ENCODE data around the gene PACS2. TPM values are rescaled to one million over a fixed set of nuclear protein-coding genes. Genes with fewer than 3 reads are reported as not detected.

PACS2 gene
- total RNA-seq, 1 donor from 2014 or later: 66.8 TPM

DNA sequence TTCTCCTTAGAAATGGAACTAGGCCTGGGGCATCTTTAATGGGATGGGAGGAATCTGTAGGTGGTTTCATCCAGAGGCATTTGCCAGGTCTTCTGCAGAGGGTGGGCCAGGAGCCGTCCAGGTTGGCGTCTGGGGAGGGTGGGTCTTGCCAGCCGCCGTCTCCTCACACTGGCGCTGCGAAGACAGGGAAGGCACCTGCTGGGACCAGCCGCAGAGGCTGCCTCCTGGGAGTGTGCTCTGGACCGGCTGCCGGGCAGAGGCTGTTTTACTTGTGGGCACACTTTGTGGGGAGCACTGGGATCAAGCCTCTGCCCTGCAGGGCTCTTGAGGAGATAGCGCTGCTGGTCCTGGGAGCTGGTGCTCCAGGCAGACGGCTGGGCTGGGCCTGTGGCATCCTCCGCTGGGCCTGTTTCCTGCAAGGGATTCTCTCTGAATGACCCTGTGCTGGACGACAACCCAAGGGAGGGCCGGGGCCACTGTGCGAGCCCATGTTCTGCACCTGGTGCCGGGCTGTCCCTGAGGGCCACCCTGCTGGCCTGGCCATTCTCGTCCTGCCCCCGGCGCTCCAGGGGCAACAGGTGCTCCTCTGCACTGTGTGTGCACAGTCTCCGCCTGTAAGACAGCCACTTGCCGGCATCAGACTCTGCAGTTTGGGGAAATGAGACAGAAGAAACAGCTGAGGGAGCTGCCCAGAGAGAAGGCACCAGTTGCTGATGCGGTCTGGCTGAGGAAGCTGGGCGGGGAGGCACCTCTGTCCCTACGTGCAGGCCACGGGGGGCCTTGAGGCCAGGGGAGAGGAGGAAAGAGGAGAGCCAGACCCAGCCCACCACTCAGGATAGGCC is 73.8 kb downstream of the PACS2 start:
- ATAC-seq (ENCODE audit: poor library complexity) (peak; percentile 32), DNase-seq (peak; percentile 61)
- intact Hi-C loops (cut with DNase I): no loop called here

GRCh38 chr14:105388976-105389375 is 74.4 kb downstream of the PACS2 start:
- intact Hi-C loops (cut with DNase I): no loop called here
- ATAC-seq (ENCODE audit: poor library complexity) (no peak), DNase-seq (no peak)

GRCh38 chr14:105389534-105389933 is 75.0 kb downstream of the PACS2 start:
- DNase-seq (peak; percentile 47), ATAC-seq (ENCODE audit: poor library complexity) (peak; percentile 5)
- intact Hi-C loops (cut with DNase I): no loop called here

- peak; percentile 65 for DNase-seq
- peak; percentile 26 for ATAC-seq (ENCODE audit: poor library complexity)
- intact Hi-C loops (cut with DNase I): no loop called here
Observed at GRCh38 chr14:105389976-105390848, 75.7 kb downstream of the PACS2 start.

DNA sequence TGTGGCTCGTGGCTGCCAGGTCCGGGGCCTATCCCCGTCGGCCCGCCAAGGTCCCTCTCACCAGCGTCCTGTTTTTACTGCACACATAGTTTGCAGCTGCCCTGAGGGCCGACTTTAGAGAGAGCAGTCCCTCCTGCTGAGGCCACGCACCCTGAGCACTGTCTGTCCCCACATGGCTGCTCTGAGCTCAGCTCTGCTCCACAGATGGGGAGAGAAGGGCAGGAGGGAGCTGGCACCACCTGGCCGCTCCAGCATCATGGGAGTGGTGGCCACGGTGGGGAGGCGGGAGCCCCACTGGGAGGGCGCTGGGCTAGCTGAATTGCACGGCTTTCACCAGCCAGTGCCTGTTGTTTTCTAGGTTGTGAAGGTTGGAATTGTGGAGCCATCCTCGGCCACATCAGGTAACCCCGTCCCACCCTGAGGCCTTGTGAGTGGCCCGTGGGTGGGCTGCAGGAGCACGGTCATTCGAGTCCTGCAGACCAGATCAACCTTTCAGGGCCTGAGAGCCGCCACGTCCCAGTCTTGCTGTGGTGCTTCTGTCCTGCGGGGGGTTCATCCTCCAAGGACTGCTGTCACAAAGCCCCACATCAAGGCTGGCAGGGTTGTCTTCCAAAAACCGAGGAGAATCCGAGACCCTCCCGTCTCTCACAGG is 76.4 kb downstream of the PACS2 start:
- intact Hi-C loops (cut with DNase I): no loop called here
- ATAC-seq (ENCODE audit: poor library complexity) (no peak), DNase-seq (peak; percentile 17)

DNA sequence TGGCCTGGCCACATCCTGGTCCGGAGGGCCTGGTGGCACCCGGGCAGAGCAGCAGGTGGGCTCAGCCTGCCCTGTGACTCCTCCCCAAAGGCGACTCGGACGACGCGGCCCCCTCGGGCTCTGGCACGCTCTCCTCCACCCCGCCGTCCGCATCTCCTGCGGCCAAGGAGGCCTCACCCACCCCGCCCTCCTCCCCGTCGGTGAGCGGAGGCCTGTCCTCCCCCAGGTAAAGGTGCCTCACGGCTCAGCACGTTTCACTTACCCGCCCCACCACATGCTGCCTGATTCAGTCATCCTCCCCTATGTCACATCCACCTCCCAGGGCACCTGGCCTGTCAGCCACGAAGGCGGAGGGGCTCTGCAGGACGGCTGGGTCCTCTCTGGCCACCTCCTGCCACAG is 77.0 kb downstream of the PACS2 start:
- ATAC-seq (ENCODE audit: poor library complexity): no peak
- intact Hi-C loops (cut with DNase I): no loop called here
- DNase-seq: peak; percentile 16

- DNase-seq: peak; percentile 30
- intact Hi-C loops (cut with DNase I): no loop called here
- no peak for ATAC-seq (ENCODE audit: poor library complexity)
Observed at GRCh38 chr14:105392131-105393090, 77.9 kb downstream of the PACS2 start.

- DNase-seq: peak; percentile 37
- ATAC-seq (ENCODE audit: poor library complexity): no peak
- intact Hi-C loops (cut with DNase I): no loop called here
Observed at GRCh38 chr14:105393151-105393550, 78.6 kb downstream of the PACS2 start.

DNA sequence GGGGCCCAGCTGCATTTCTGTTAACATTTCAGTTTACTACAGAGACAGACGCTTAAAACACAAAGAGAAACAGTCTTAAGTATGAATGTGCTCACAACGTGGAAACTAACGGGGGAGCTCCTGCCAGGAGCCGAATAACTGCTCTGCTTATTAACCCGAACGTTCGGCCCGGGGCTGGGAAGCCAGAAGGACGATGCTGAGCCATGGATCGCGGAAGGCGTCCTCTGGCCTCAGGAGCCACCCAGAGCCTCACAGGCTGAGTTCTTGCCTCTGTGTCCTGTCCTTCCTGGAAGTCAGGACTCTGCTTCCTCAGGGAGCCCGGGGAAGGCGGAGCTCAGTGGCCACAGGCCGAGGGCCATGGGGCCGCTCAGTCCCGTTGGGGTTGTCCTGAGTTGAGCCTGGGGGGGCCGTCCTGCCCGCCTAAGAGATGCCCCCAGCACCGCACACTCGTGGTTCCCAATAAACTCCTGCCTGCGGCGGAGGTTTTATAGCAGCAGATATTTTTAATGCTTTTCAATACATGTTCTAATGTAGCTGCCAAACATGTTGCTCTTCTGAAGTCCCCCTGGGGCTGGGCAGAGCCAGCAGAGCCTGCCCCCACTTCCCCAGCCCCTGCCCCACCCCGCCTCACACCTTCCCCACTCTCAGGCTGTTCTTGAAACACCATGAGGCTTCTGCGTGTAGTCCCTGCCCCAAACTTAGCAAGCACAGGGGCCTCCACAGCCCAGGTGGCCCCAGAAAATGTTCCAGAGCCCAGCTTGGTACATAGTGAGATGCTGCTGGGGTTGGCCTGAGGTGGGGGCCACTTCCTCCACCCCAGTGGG is 80.4 kb downstream of the PACS2 start:
- intact Hi-C loops (cut with DNase I): no loop called here
- ATAC-seq (ENCODE audit: poor library complexity): no peak
- DNase-seq: peak; percentile 38

- intact Hi-C loops (cut with DNase I): no loop called here
- DNase-seq (no peak), ATAC-seq (ENCODE audit: poor library complexity) (no peak)
Observed at GRCh38 chr14:105395538-105395854, 80.9 kb downstream of the PACS2 start.

- ATAC-seq (ENCODE audit: poor library complexity) (no peak), DNase-seq (peak; percentile 46)
- intact Hi-C loops (cut with DNase I): no loop called here
Observed at GRCh38 chr14:105397350-105397931, 82.9 kb downstream of the PACS2 start.

- ATAC-seq (ENCODE audit: poor library complexity) (peak; percentile 95), DNase-seq (peak; percentile 96)
- intact Hi-C loops (cut with DNase I): no loop called here
Observed at GRCh38 chr14:105398044-105398725, 83.6 kb downstream of the PACS2 start, which contains the start of gene TEX22. TSS of gene TEX22 (plus strand) at chr14:105398538. CDS start at chr14:105399341, 803 bp downstream.

GRCh38 chr14:105398726-105399465 is 84.3 kb downstream of the PACS2 start:
- DNase-seq: no peak
- ATAC-seq (ENCODE audit: poor library complexity): peak; percentile 59
- intact Hi-C loops (cut with DNase I): no loop called here

DNA sequence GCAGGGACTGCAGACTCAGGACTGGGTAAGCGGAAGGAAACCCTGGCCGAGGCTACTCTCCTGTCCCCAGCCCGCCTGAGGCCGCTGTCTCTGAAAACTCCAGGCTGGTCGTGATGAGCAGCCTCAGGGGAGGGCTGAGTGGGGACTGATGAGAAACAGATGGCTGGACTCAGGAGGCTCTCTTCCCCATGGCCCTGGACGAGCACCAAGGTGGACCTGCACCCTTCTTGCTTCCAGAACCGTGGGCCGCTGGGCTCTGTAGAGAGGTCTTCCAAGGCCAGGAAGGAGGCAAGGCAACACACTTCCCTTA is 84.9 kb downstream of the PACS2 start:
- ATAC-seq (ENCODE audit: poor library complexity): peak; percentile 11
- DNase-seq: peak; percentile 47

GRCh38 chr14:105400016-105400415 is 85.5 kb downstream of the PACS2 start:
- ATAC-seq (ENCODE audit: poor library complexity) (no peak), DNase-seq (no peak)
- intact Hi-C loops (cut with DNase I): no loop called here

More for the DNA sequence above, 84.9 kb downstream of the PACS2 start:
- intact Hi-C loops (cut with DNase I): no loop called here

- no peak for DNase-seq
- no peak for ATAC-seq (ENCODE audit: poor library complexity)
- intact Hi-C loops (cut with DNase I): no loop called here
Observed at GRCh38 chr14:105401699-105402098, 87.2 kb downstream of the PACS2 start.
